Activated T-cell treated with anti-CD3 and anti-CD28 coated beads, Interleukin-2, amount 50 U/mL, for 4 hours (primary cell): Measurements from ENCODE around the gene USP34. TPM values are rescaled to one million over a fixed set of nuclear protein-coding genes. Genes with fewer than 3 reads are reported as not detected.

Experiments
- total RNA-seq, 3 donors: library from RNA; stranded (reverse); gene quantifications; one replicate each; pipeline ENCODE4 v1.2.1, GENCODE V29; 2021

Gene USP34
- total RNA-seq, 3 donors from 2014 or later = 57.0 to 58.1 (median 58.1) TPM

Other genes starting within 250 kb of the USP34 start
- 100 to 1,000 TPM; 184 to 211 (median 196) TPM for gene XPO1, start 67.3 kb upstream of the USP34 start, total RNA-seq